ENCODE results near the gene AEBP1. TPM values are rescaled to one million over a fixed set of nuclear protein-coding genes. Genes with fewer than 3 reads are reported as not detected.

AEBP1 gene
- total RNA-seq, 1 donor from 2014 or later = 32.4 TPM

DNA sequence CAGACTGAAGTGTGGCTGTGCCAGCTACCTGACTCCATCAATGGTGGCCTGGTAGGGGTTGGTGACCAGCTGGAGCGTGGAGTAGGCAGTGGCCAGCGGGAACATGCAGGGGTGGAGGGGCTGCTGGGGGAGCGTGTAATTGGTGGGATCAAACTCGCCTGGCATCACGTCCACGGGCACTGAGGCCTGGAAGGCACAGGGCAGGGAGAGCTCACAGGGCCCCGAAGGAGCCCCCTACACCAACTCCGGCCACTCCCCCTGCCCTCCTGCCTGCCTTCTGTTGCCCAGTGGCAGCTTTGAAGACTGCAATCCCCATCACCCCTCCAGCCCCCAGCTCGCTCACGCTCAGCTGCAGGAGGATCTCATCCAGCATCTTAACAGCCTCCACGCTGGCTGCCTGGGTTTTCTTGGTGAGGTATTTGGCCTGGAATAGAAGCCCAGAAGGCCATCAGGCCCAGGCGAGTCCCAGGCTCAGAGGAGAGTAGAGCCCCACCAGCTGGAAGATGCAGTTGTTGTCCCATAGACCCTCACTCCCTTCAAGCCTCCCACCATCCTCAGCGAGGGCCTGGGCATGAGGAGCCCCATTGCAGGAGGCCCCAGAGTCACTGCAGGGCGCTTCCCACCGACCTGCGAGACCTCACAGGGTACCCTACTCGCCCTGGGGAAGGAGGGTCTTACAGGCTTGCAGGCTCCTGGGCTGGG lies 12.1 kb downstream of the AEBP1 start:
- no peak overlapping the region for H3K27ac ChIP-seq (ENCODE audit: low read depth, low read length)
- peaks cover 33 to 38% (median 33%) of the 10 kb centered on the region in 3 donors for H3K36me3 ChIP-seq (ENCODE audit: control insufficient read depth in 3 of 3, insufficient read depth in 3 of 3, low read length in 3 of 3)
- H3K9ac ChIP-seq (ENCODE audit: low read depth in 1 of 3, low read length in 3 of 3) = no peak overlapping the region
- H3K27me3 ChIP-seq (ENCODE audit: control insufficient read depth in 3 of 3, insufficient read depth in 3 of 3, low read length in 3 of 3) = peaks cover 0 to 3% (median 3%) of the 10 kb centered on the region in 3 donors
- no peaks in the 10 kb centered on the region for H3K9me3 ChIP-seq (ENCODE audit: control insufficient read depth in 3 of 3, low read length in 3 of 3)
- H3K4me1 ChIP-seq (ENCODE audit: control insufficient read depth in 3 of 3, insufficient read depth in 3 of 3, low read length in 3 of 3) = peaks cover 25 to 48% (median 32%) of the 10 kb centered on the region in 3 donors
- H3K4me3 ChIP-seq (ENCODE audit: low read length in 3 of 3) = no peak overlapping the region

DNA sequence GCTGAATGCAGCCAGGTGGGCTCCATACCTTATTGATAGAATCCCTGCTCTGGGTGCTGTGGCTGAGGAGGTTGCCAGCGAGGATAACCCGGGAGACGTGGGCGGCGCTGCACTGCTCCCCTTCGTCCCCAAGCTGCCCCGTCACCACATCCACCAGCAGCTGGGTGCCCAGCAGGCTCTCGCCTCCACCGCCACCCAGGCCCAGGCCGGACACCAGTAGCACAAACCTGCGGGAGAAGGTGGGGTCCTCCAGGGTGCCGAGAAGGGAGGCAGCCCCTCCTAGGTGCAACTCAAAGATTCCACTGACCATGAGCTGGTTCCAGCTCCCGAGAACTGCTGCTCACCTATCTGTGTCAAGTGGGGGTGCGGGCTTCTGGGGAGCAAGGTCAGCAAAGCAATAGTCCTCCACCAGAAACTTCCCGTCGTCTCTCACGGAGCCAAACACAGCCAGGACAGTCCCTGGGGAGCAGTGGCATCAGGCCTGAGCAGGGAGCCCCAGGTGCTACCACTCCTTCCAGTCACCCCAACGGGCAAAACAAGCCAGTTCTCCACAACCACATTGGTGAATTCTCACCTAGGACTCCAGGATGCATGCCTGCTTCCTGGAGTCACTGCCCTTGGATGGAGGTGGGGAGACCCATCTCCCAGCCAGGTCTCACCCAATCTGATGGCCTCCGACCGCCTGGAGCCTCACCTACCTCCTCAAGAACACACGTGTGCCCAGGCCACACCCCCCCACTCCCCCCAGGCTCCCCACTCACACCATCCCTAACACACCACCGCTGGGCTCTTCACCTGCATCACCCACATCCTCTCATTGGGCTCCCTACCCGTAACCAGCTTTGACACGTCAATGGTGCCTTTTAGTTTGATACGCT lies 12.9 kb downstream of the AEBP1 start:
- no peak overlapping the region for H3K27ac ChIP-seq (ENCODE audit: low read depth, low read length)
- H3K4me3 ChIP-seq (ENCODE audit: low read length in 3 of 3) = no peak overlapping the region
- H3K36me3 ChIP-seq (ENCODE audit: control insufficient read depth in 3 of 3, insufficient read depth in 3 of 3, low read length in 3 of 3) = peaks cover 33 to 36% (median 34%) of the 10 kb centered on the region in 3 donors
- H3K9ac ChIP-seq (ENCODE audit: low read depth in 1 of 3, low read length in 3 of 3) = no peak overlapping the region
- H3K4me1 ChIP-seq (ENCODE audit: control insufficient read depth in 3 of 3, insufficient read depth in 3 of 3, low read length in 3 of 3) = peaks cover 28 to 53% (median 40%) of the 10 kb centered on the region in 3 donors
- H3K9me3 ChIP-seq (ENCODE audit: control insufficient read depth in 3 of 3, low read length in 3 of 3) = no peaks in the 10 kb centered on the region
- no peaks in the 10 kb centered on the region for H3K27me3 ChIP-seq (ENCODE audit: control insufficient read depth in 3 of 3, insufficient read depth in 3 of 3, low read length in 3 of 3)

- H3K4me1 ChIP-seq (ENCODE audit: control insufficient read depth in 3 of 3, insufficient read depth in 3 of 3, low read length in 3 of 3) = peaks cover 36 to 57% (median 47%) of the 10 kb centered on the region in 3 donors
- no peak overlapping the region for H3K9ac ChIP-seq (ENCODE audit: low read depth in 1 of 3, low read length in 3 of 3)
- peaks cover 33 to 36% (median 33%) of the 10 kb centered on the region in 3 donors for H3K36me3 ChIP-seq (ENCODE audit: control insufficient read depth in 3 of 3, insufficient read depth in 3 of 3, low read length in 3 of 3)
- no peaks in the 10 kb centered on the region for H3K9me3 ChIP-seq (ENCODE audit: control insufficient read depth in 3 of 3, low read length in 3 of 3)
- no peak overlapping the region for H3K4me3 ChIP-seq (ENCODE audit: low read length in 3 of 3)
- no peak overlapping the region for H3K27ac ChIP-seq (ENCODE audit: low read depth, low read length)
- no peaks in the 10 kb centered on the region for H3K27me3 ChIP-seq (ENCODE audit: control insufficient read depth in 3 of 3, insufficient read depth in 3 of 3, low read length in 3 of 3)
Measured at GRCh38 chr7:44117801-44118429, 13.8 kb downstream of the AEBP1 start.

DNA sequence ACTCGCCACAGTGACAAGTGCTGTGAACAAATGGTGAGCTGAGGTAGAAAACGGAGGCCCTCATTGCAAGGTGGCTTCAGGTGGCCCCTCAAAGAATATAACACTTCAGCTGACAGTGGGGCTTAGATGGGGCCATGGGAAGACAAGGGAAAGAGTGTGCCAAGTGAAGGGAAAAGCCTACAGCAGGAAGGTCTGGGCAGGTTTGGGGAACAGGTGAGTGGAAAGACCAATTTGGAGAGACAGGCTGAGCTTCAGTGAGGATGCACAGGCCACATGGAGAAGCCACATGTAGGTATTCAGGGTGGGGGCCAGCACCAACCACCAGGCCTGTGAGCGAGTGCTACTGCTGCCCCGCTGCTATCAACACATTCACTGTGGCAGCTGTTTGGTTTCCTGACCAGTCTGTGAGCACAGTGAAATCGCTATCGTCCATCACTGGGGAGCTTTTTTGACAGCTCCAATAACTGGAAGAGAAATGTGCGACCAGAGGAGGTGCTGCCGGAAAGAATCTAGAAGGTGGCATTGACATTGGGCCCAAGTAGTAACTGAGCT lies 15.8 kb downstream of the AEBP1 start:
- H3K27ac ChIP-seq (ENCODE audit: low read depth, low read length) = no peak overlapping the region
- H3K4me3 ChIP-seq (ENCODE audit: low read length in 3 of 3) = no peak overlapping the region
- peaks cover 33 to 50% (median 40%) of the 10 kb centered on the region in 3 donors for H3K4me1 ChIP-seq (ENCODE audit: control insufficient read depth in 3 of 3, insufficient read depth in 3 of 3, low read length in 3 of 3)
- H3K27me3 ChIP-seq (ENCODE audit: control insufficient read depth in 3 of 3, insufficient read depth in 3 of 3, low read length in 3 of 3) = no peaks in the 10 kb centered on the region
- no peaks in the 10 kb centered on the region for H3K9me3 ChIP-seq (ENCODE audit: control insufficient read depth in 3 of 3, low read length in 3 of 3)
- peaks cover 30 to 34% (median 33%) of the 10 kb centered on the region in 3 donors for H3K36me3 ChIP-seq (ENCODE audit: control insufficient read depth in 3 of 3, insufficient read depth in 3 of 3, low read length in 3 of 3)
- peak overlapping the region in 1 of 3 donors; percentile 1 for H3K9ac ChIP-seq (ENCODE audit: low read depth in 1 of 3, low read length in 3 of 3)

DNA sequence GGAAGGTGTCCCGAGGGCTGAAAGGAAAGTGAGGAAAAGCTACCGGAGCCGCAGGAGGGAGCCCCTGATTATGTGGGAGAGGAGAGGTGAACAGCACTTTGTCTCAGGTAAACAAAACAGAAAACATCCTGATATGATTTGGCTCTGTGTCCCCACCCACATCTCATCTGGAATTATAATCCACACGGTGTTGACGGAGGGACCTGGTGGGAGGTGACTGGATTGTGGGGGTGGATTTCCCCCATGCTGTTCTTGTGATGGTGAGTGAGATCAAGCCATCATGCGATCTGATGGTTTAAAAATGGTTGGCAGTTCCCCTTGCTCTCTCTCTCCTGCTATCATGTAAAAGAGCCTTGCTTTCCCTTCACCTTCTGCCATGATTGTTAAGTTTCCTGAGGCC lies 16.2 kb downstream of the AEBP1 start:
- H3K9ac ChIP-seq (ENCODE audit: low read depth in 1 of 3, low read length in 3 of 3) = no peak overlapping the region
- H3K4me3 ChIP-seq (ENCODE audit: low read length in 3 of 3) = no peak overlapping the region
- peaks cover 28 to 45% (median 35%) of the 10 kb centered on the region in 3 donors for H3K4me1 ChIP-seq (ENCODE audit: control insufficient read depth in 3 of 3, insufficient read depth in 3 of 3, low read length in 3 of 3)
- H3K27ac ChIP-seq (ENCODE audit: low read depth, low read length) = no peak overlapping the region
- no peaks in the 10 kb centered on the region for H3K27me3 ChIP-seq (ENCODE audit: control insufficient read depth in 3 of 3, insufficient read depth in 3 of 3, low read length in 3 of 3)
- no peaks in the 10 kb centered on the region for H3K9me3 ChIP-seq (ENCODE audit: control insufficient read depth in 3 of 3, low read length in 3 of 3)
- H3K36me3 ChIP-seq (ENCODE audit: control insufficient read depth in 3 of 3, insufficient read depth in 3 of 3, low read length in 3 of 3) = peaks cover 30 to 32% (median 30%) of the 10 kb centered on the region in 3 donors

- Histone ChIP-seq H3K27me3 (ENCODE audit: control insufficient read depth in 3 of 3, insufficient read depth in 3 of 3, low read length in 3 of 3) (no peaks in the 10 kb centered on the region), H3K27ac (ENCODE audit: low read depth, low read length) (peak overlapping the region; percentile 85), H3K9ac (ENCODE audit: low read depth in 1 of 3, low read length in 3 of 3) (peak overlapping the region; percentile 73 to 86 (median 74)), H3K4me1 (ENCODE audit: control insufficient read depth in 3 of 3, insufficient read depth in 3 of 3, low read length in 3 of 3) (peaks cover 27 to 39% (median 33%) of the 10 kb centered on the region in 3 donors), H3K4me3 (ENCODE audit: low read length in 3 of 3) (peak overlapping the region; percentile 19 to 90 (median 82)), H3K9me3 (ENCODE audit: control insufficient read depth in 3 of 3, low read length in 3 of 3) (no peaks in the 10 kb centered on the region), H3K36me3 (ENCODE audit: control insufficient read depth in 3 of 3, insufficient read depth in 3 of 3, low read length in 3 of 3) (peaks cover 23 to 25% (median 24%) of the 10 kb centered on the region in 3 donors)
Measured at GRCh38 chr7:44121761-44122420, 17.7 kb downstream of the AEBP1 start.

DNA sequence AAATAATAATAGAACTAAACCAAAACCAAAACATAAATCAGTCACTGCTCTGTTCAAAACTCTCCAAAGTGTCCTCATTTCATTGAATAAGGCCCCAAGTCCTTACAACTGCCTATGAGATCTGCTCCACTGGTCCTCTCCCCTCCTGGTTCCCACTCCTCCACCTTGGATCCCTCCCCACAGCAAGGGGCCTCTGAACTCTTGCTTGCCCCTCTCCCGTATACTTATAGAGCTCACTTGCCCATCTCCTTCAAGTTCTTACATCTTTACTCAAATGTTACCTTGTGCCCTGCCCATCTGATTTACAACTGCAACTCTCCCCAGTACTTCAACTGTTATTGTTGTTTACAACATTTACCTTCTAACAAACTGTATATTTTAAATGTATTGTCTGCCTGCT lies 18.4 kb downstream of the AEBP1 start:
- peak overlapping the region; percentile 85 for H3K27ac ChIP-seq (ENCODE audit: low read depth, low read length)
- no peaks in the 10 kb centered on the region for H3K27me3 ChIP-seq (ENCODE audit: control insufficient read depth in 3 of 3, insufficient read depth in 3 of 3, low read length in 3 of 3)
- H3K36me3 ChIP-seq (ENCODE audit: control insufficient read depth in 3 of 3, insufficient read depth in 3 of 3, low read length in 3 of 3) = peaks cover 17 to 19% (median 18%) of the 10 kb centered on the region in 3 donors
- H3K9ac ChIP-seq (ENCODE audit: low read depth in 1 of 3, low read length in 3 of 3) = peak overlapping the region; percentile 73 to 86 (median 74)
- peak overlapping the region; percentile 82 to 90 (median 82) for H3K4me3 ChIP-seq (ENCODE audit: low read length in 3 of 3)
- no peaks in the 10 kb centered on the region for H3K9me3 ChIP-seq (ENCODE audit: control insufficient read depth in 3 of 3, low read length in 3 of 3)
- H3K4me1 ChIP-seq (ENCODE audit: control insufficient read depth in 3 of 3, insufficient read depth in 3 of 3, low read length in 3 of 3) = peaks cover 27 to 39% (median 33%) of the 10 kb centered on the region in 3 donors

GRCh38 chr7:44123190-44124003 lies 19.3 kb downstream of the AEBP1 start, which contains the start of gene POLD2:
Gene POLD2 (minus strand): TSS chr7:44123548. CDS start chr7:44122053, 1,495 bp downstream.
- Histone ChIP-seq H3K9ac (ENCODE audit: low read depth in 1 of 3, low read length in 3 of 3) (peak within 1 kb of the TSS; percentile 74 to 86 (median 84)), H3K36me3 (ENCODE audit: control insufficient read depth in 3 of 3, insufficient read depth in 3 of 3, low read length in 3 of 3) (peaks cover 13 to 15% (median 15%) of the 10 kb centered on the region in 3 donors), H3K27me3 (ENCODE audit: control insufficient read depth in 3 of 3, insufficient read depth in 3 of 3, low read length in 3 of 3) (no peaks in the 10 kb centered on the region), H3K9me3 (ENCODE audit: control insufficient read depth in 3 of 3, low read length in 3 of 3) (no peaks in the 10 kb centered on the region), H3K4me1 (ENCODE audit: control insufficient read depth in 3 of 3, insufficient read depth in 3 of 3, low read length in 3 of 3) (peaks cover 27 to 45% (median 37%) of the 10 kb centered on the region in 3 donors), H3K27ac (ENCODE audit: low read depth, low read length) (peak within 1 kb of the TSS; percentile 85), H3K4me3 (ENCODE audit: low read length in 3 of 3) (peak within 1 kb of the TSS; percentile 82 to 90 (median 82))

Measured in skeletal muscle tissue (tissue), 4 donors.